GM19043 (cell line): ENCODE data around the gene NTF3.

Experiments used
- ATAC-seq: cut with Tn5 transposase; IDR thresholded peaks from one replicate; pipeline ENCODE4 v1.9.1; 2021; ENCODE audit warnings: low read depth; ENCODE audit not compliant: unreplicated experiment

Gene NTF3

GRCh38 chr12:5456030-5456429, 24.1 kb downstream of the NTF3 start:
- ATAC-seq, result no peak

DNA sequence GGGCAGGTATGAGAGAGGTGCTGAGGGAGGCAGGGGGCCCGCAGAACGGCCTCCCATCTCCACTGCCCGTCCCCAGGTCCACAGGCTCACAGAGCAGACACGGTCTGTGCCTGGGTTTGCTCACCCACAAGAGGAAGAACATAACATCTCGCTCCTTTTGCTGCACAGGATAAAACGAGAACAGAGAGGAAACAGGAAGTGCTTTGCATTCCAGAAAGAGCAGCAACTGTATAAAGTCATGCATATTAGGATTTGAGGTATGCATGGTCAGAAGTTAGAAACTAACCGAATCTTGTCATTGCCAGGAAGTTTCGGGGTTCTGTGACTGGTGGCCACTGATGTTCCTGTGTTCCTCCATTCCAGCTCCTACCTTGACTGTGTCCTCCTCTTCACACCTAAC, 25.0 kb downstream of the NTF3 start:
- ATAC-seq, result no peak

DNA sequence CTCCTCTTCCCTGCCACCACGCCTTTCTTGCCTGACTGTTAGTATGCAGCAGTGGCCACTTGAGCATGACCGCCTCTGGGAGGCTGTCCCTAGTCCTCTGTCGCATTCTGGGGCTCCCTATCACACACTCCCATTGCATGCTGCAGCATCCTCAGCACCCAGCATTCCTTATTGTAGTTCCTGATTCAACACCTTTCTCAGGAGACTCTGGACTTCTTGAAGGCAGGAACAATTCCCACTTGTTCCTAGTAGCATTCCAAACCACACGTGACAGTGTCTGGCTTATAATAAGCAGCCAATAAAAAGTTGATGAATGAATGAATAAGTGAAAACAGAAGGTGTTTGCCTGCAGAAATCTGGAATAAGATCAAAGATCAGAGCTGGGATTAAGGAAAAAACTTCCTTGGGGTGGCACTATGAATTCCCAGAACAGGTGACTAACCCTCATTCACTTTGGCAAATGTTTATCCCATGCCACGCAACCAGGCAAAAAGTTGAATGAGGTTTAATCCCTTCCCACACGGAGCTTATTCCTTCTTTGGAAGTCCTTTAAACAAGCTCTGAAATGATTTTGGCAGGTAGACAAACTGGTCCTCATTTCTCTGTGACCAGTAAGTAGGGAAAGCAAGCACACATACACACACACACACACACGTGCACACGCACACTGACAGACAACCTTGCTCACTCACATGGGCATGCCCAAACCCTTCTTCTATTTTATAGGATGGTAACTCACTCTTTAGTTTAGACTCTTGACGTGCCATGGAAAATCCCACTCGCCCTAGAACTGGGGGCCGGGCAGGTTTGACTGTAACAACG, 26.5 kb downstream of the NTF3 start:
- ATAC-seq, result no peak

DNA sequence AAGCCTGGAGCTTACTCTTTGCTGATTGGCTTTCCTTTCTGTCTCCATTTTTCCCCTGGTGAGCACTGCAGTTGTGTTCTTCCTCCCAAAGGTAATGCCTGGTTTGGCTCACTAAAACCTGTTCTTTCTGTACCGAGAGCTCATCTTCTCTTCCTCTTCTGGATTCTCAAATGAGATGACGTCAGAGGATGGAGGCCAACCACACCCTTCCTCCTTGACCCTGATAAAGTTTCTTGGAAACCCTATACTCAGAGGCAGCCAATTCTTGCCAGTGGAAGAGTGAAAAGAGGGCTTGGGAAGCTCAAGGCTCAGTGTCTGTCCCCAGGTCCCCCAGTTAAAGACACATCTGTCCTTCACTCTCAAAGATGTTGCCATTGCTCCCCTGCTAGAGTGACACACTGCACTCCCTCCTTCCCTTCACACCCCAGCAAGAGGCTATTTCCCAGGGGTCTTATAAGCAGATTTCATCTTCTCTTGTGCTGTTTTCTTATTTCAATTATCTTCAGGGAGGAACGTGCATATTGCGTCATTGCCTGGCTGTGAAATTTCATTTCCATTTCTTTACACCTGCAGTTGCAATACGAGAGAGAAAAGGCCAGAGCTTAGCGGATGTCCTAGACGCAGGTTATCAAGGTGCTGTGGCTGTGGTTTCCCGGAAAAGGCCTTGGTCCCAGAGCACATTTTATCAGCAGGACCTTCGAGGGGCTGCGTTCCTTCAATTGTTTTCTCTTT, 27.3 kb downstream of the NTF3 start:
- ATAC-seq, result no peak

DNA sequence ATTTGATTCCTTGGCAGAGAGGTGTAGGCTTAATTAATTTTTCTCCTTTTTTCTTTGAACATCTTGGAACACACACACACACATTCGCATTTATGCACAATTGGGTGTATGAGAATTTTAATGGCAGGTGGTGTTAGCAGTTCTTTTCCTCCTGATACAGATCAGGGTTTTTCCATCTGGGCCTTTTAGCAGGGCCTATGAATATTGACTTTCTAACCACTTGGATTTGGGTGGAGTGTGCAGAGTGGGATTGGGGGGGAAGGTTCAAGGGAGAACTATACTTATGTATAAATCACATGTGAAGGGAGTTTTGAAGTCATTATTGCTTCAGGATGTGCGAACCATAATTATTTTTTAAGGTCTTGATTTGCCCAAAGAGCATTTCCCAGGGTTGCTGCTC, 28.9 kb downstream of the NTF3 start:
- no peak for ATAC-seq

DNA sequence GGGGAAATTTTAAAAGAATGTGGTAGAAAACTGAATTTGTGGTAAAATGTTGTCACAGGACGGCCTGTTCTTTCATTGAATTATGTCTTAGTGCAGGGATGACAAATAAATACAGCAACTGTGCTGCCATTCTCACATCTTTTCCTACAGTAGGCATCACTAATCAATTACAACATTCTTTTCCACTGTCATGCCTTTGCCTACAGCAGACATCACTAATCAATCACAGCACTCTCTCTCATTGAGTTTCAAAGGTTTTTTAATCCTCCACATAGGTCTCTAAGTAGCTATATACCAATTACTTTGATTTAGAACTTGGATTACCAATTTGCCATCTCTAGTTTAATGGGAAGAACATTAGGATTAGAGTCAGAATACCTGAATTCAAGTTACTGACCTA, 30.1 kb downstream of the NTF3 start:
- ATAC-seq, result no peak

DNA sequence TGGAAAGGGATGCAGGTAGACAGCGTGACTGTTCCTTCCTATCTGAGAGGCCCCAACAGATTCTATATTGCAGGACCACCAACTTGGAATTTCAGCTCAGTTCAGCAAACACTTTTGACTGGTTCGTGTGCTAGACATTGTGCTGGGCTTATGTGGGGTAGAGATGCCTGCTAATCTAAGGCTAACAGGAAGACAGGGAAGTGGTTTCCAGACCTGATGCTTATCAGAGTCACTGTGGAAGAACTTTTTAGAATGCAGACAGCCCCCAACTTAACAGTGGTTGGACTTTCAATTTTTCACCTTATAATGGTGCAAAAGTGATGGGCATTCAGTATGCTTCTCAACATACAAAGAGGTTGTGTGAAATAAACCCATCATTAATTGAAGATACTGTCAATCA, 32.2 kb downstream of the NTF3 start:
- no peak for ATAC-seq

DNA sequence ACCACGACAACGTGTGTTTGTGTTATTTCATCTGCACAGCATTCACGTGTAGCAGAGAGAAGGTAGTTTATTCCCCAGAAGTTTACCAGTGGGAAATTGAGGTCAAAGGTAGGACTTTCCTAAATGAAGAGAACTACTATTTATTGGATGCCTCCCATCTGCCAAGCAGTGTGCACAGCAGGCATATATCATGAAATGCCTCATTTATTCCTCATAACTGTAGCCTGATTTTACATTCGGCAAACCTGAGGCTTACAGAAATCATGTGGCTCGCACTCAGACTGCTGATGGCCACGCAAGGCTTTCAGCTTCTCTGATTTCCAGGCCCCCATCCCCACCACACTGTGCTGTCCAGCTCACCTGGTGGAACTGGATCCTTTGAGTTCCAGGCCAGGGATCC, 33.5 kb downstream of the NTF3 start:
- ATAC-seq, result no peak

DNA sequence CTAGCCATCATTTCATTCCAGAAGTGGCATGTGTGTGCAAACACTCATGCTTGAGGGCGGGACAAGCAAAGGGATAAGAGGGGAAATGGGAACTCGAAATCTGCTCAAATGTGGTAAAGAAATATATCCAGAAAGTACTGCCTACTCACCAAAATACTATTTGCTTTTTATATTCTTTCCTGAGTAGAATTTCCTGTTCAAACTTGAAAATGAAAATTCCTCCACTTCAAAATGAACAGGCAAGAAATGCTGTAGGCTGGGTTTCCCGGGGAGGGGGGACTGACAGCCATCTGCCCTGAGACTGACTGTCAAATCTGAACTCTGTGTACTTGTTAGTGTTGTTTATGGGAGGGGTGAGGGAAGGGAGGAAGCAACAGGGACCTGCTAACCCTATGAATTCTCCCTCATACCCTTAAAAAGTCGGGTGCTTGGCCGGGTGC, 34.6 kb downstream of the NTF3 start:
- ATAC-seq, result no peak

GRCh38 chr12:5467931-5468330, 36.0 kb downstream of the NTF3 start:
- no peak for ATAC-seq

GRCh38 chr12:5470221-5470620, 38.3 kb downstream of the NTF3 start:
- no peak for ATAC-seq

GRCh38 chr12:5470703-5471102, 38.8 kb downstream of the NTF3 start:
- ATAC-seq, result no peak

GRCh38 chr12:5473076-5473782, 41.3 kb downstream of the NTF3 start:
- no peak for ATAC-seq

DNA sequence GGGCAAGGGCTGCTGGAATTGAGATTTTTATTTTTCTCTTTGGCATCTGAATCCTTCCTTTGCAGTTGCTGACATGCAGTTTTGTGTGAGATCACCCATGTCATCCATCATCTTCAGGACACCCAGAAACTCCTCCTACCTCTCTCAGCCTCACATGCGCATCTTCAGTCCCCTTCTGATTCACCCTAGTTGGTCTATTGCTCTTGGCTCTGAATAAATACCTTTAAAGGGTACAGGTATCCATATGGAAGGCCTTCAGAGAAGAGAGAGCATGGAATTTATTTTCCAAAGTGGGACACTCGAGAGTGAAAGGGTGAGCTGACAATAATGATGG, 41.8 kb downstream of the NTF3 start:
- ATAC-seq, result no peak

GRCh38 chr12:5476356-5476755, 44.4 kb downstream of the NTF3 start:
- ATAC-seq, result no peak

GRCh38 chr12:5478081-5478706, 46.3 kb downstream of the NTF3 start:
- ATAC-seq, result no peak

GRCh38 chr12:5479761-5480160, 47.9 kb downstream of the NTF3 start:
- ATAC-seq, result no peak

GRCh38 chr12:5480218-5480937, 48.5 kb downstream of the NTF3 start:
- ATAC-seq, result no peak

- ATAC-seq, result no peak
These were observed 49.0 kb downstream of the NTF3 start for GRCh38 chr12:5480938-5481303.

DNA sequence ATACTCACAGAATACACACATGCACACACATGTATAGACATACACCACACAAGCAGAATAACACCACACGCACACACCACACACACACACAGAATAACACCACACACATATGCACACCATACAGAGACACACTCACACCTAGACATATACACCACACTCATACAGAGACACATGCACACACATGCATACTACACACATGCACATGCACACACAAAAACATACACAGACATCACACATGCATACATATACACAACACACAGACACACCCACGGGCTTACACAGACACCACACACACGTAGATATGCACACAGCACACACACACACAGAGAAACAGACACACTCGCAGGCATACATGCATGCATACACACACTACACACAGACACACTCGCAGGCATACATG, 49.7 kb downstream of the NTF3 start:
- ATAC-seq, result no peak

DNA sequence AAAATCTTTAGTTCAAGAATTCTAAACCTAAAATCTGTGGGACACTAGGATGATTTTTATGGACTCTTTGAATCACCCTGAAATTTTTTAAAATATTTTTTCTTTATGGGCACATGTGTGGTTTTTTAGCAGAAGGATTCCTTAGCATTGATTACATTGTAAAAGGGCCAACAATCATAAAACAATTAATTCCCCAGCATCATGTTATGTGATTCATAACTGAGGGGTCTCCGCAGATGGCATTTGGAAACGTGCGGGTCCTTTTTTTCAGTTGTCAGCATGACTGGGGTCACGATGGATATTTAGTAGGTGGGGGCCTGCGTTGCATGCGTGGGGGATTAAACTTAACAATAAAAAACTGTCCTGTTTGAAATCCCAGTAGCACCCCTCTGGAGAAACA, 52.5 kb downstream of the NTF3 start:
- ATAC-seq, result no peak
